Pancreas (tissue), 10 donors: ENCODE measurements around the gene ATP9B. TPM values are rescaled to one million over a fixed set of nuclear protein-coding genes. Genes with fewer than 3 reads are reported as not detected.

Experiments
- ATAC-seq, 4 donors: fragments of 200-7000 bp; cut with Tn5 transposase; one replicate each; pipeline versions ENCODE4 v1.8.0 to v1.9.1; 2020; ENCODE audit warnings: mild to moderate bottlenecking in 4 of 4, moderate library complexity in 4 of 4
- DNase-seq, 6 donors: peaks; one replicate each; pipeline ENCODE4 v3.0.0-alpha.2; 2020
- FAIRE-seq: peaks from 2 replicates; lab custom pipeline; 2012; peaks lifted over from hg19 to GRCh38; lab: Jason Lieb, UNC
- H3K27ac ChIP-seq, 4 donors: fragments of 200-600 bp; sonication (generic); 1 replicate in 3 of 4; 2 replicates in 1 of 4; pipeline versions ENCODE4 v1.5.0 to v1.8.0; 2020
- H3K27me3 ChIP-seq, 4 donors: fragments of 200-600 bp; one replicate each; pipeline ENCODE4 v1.8.0; 2021
- H3K36me3 ChIP-seq, 3 donors: fragments of 200-600 bp; sonication (generic) in 1 of 3; one replicate each; pipeline versions ENCODE4 v1.5.0 to v1.8.0; 2020 to 2021
- H3K4me1 ChIP-seq, 3 donors: fragments of 200-600 bp; one replicate each; pipeline ENCODE4 v1.8.0; 2021
- H3K4me3 ChIP-seq, 4 donors: fragments of 200-600 bp; sonication (generic) in 2 of 4; one replicate each; pipeline versions ENCODE4 v1.5.0 to v1.8.0; 2020 to 2021
- H3K9me3 ChIP-seq, 4 donors: fragments of 200-600 bp; one replicate each; pipeline ENCODE4 v1.8.0; 2021
- WGBS, 2 donors: extraction: QIAGEN DNeasy Blood & Tissue Kit; methylation state at CpG; one replicate each; pipeline ENCODE4 v1.1.7; 2013; 5-methylcytosine and 5-hydroxymethylcytosine counted together
- intact Hi-C, 3 donors: fragments of 100-400 bp; cut with DNase I; formaldehyde crosslinking; loops; one replicate each; pipeline versions ENCODE4 v1.11.1 to v1.14.2; 2022
- polyA plus RNA-seq, 2 donors: library from polyadenylated mRNA; stranded (reverse); fragments of 200-250 nt; gene quantifications; one replicate each; pipeline ENCODE4 v1.2.3, GENCODE V29; 2013
- total RNA-seq, 6 donors: library from RNA; stranded (reverse); fragmentation: NEBNext Ultra II Directional in 4 of 6; extraction: Animal tissue kit (Norgen Biotek cat#: 25700) in 4 of 6; gene quantifications; one replicate each; pipeline versions ENCODE4 v1.2.1 to v1.2.4, GENCODE V29; 2021 to 2023
- TF ChIP-seq, protein P1 (sequence below), 4 donors: fragments of 200-600 bp; sonication (generic) in 3 of 4; IDR thresholded peaks; one replicate each; pipeline versions ENCODE4 v1.5.0 to v1.8.0; 2021; ENCODE audit warnings: antibody characterized with exemption in 4 of 4
- donor health status: healthy with polysubstance abuse.
- donor health status: DM: no; HTN: no; CAD: no; lungs with moderate emphysema.
- donor health status: DM: no; HTN: no; CAD: no.
- donor health status: control.
- donor health status: control.
- donor health status: Bipolar disorder and iron deficiency.
- donor health status: DM: yes; HTN: yes; CAD: no.
- donor health status: DM: no; HTN: no; CAD: no.
- donor health status: DM: no; HTN: no; CAD: no.
- donor health status: DM: yes; HTN: yes; CAD: no.

ATP9B gene
- total and polyA plus RNA-seq, 8 donors, result 10.2 to 19.0 (median 15.5) TPM

DNA sequence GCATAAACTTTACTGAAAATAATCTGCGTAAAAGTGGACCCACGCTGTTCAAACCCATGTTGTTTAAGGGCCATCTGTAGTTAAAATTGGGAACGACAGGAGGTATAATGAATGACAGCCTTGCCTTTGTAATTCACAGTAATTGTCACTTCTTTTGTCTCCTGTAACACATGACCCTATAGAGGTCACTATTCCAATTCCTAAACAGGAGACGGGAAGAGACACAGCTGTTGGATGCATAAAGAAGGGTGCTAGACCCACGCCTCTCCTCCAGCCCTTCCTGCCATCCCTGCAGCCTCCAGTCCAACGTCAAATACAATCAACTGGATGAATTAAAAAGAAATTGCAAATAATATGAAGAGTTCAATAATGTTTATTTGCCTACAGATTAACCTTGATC lies 263.5 kb downstream of the ATP9B start:
- intact Hi-C loops, result no loop called here
- Histone ChIP-seq H3K36me3 (peaks cover 0 to 4% (median 0%) of the 10 kb centered on the region in 3 donors), H3K9me3 (no peaks in the 10 kb centered on the region), H3K4me3 (no peak overlapping the region), H3K4me1 (peaks cover 0 to 12% (median 4%) of the 10 kb centered on the region in 3 donors), H3K27ac (no peak overlapping the region), H3K27me3 (no peaks in the 10 kb centered on the region)
- FAIRE-seq (no peak), DNase-seq (no peak), ATAC-seq (no peak)
- 84 to 85% methylated on average over 6 of the region's 6 CpGs for WGBS, 2 donors
- TF ChIP-seq, protein P1, sequence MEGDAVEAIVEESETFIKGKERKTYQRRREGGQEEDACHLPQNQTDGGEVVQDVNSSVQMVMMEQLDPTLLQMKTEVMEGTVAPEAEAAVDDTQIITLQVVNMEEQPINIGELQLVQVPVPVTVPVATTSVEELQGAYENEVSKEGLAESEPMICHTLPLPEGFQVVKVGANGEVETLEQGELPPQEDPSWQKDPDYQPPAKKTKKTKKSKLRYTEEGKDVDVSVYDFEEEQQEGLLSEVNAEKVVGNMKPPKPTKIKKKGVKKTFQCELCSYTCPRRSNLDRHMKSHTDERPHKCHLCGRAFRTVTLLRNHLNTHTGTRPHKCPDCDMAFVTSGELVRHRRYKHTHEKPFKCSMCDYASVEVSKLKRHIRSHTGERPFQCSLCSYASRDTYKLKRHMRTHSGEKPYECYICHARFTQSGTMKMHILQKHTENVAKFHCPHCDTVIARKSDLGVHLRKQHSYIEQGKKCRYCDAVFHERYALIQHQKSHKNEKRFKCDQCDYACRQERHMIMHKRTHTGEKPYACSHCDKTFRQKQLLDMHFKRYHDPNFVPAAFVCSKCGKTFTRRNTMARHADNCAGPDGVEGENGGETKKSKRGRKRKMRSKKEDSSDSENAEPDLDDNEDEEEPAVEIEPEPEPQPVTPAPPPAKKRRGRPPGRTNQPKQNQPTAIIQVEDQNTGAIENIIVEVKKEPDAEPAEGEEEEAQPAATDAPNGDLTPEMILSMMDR (IDR thresholded peaks at IDR 0.05), result no peak

DNA sequence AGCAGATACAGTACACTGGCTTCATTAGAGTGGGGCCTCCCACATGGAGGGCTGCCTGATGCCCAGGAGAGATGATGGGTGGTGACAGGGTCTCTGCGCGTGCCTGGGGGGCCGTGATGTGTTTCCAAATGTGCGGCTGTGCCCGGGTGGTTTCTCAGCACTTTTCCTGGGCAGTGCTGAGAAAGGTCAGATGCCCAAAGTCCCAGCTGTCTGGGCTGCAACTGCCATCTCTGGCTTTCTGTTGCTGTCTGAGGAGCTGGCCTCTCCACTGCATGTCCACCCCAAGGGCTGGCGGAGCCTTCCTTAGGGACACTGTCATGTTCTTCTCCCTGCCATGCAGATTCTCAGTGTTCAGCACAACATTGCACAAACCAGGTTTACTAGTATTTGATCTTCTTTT lies 263.9 kb downstream of the ATP9B start:
- ATAC-seq, result no peak
- DNase-seq, result no peak
- no peak for FAIRE-seq
- Histone ChIP-seq H3K27ac (no peak overlapping the region), H3K4me1 (peaks cover 0 to 12% (median 4%) of the 10 kb centered on the region in 3 donors), H3K9me3 (no peaks in the 10 kb centered on the region), H3K4me3 (no peak overlapping the region), H3K36me3 (peaks cover 0 to 4% (median 0%) of the 10 kb centered on the region in 3 donors), H3K27me3 (no peaks in the 10 kb centered on the region)
- 94 to 99% methylated on average over 6 of the region's 6 CpGs for WGBS, 2 donors
- intact Hi-C loops, result no loop called here
- TF ChIP-seq, protein P1 (IDR thresholded peaks at IDR 0.05), result no peak

DNA sequence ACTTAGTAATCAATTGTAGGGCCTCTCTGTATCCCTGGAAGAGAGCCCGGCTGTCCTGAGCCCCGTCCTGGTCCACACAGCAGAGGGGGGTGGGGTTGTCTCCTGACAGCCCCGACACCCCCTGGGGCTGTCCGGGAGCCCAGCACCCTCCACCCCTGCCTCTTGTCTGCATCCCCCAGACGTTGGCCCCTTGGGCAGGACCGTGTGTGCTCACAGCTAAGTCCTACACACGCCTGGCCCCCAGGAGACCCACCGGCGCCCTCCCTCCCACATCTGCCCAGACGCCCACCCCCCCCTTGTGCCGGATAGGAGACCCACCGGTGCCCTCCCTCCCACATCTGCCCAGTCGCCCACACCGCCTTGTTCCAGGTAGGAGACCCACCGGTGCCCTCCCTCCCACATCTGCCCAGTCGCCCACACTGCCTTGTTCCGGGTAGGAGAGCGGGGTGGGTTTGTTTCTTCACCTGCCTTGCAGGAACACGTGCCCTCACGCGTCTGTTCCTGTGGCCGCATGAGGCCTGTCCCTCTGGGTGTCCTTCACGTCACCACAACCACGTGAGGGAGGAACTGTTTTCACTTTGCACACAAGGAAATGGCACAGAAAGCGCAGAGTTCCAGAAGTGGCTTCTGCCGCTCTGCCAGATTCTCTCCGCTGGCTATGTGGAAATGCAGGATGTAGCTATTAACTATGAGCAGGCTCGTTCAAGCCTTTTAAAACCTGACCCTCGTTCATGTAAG lies 265.5 kb downstream of the ATP9B start:
- H3K4me1 ChIP-seq, result no peaks in the 10 kb centered on the region
- H3K9me3 ChIP-seq, result no peaks in the 10 kb centered on the region
- H3K27ac ChIP-seq, result no peak overlapping the region
- H3K27me3 ChIP-seq, result no peaks in the 10 kb centered on the region
- FAIRE-seq (no peak), ATAC-seq (peak in 1 of 4 donors; percentile 16), DNase-seq (no peak)
- intact Hi-C loops, result no loop called here
- WGBS, 2 donors, result 84 to 87% methylated on average over 25 to 29 of the region's 29 CpGs
- H3K4me3 ChIP-seq, result no peak overlapping the region
- TF ChIP-seq, protein P1 (IDR thresholded peaks at IDR 0.05), result no peak
- H3K36me3 ChIP-seq, result peaks cover 0 to 4% (median 0%) of the 10 kb centered on the region in 3 donors

DNA sequence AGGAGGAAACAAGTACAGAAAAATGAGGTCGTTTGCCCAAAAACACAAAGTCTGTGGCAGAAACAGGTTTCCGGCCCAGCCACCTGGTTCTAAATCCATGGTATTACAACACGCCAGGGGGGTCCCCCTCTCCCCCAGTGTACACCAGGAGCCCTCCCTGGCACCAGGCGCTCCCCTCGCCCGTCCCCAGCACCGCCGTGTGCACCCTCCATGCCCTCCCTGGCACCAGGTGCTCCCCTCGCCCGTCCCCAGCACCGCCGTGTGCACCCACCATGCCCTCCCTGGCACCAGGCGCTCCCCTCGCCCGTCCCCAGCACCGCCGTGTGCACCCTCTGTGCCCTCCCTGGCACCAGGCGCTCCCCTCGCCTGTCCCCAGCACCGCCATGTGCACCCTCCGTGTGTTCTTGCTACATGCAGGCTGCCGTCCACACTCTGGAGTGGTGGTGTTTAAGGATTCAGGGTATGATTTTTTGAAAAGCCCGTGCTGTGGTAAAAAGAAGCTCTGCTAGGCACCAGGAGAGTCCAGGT lies 266.7 kb downstream of the ATP9B start:
- no peaks in the 10 kb centered on the region for H3K27me3 ChIP-seq
- 93 to 96% methylated on average over 23 of the region's 23 CpGs for WGBS, 2 donors
- ATAC-seq (no peak), FAIRE-seq (no peak), DNase-seq (no peak)
- H3K4me1 ChIP-seq, result no peaks in the 10 kb centered on the region
- TF ChIP-seq, protein P1 (IDR thresholded peaks at IDR 0.05), result no peak
- H3K27ac ChIP-seq, result no peak overlapping the region
- peaks cover 0 to under 1% (median 0%) of the 10 kb centered on the region in 3 donors for H3K36me3 ChIP-seq
- no peaks in the 10 kb centered on the region for H3K9me3 ChIP-seq
- intact Hi-C loops, result no loop called here
- no peak overlapping the region for H3K4me3 ChIP-seq
